NB4 (cell line): ENCODE results near the gene NDUFA7.

ENCODE experiments used
- CTCF ChIP-seq: IDR thresholded peaks from one replicate; pipeline ENCODE4 v1.5.1; 2012; ENCODE audit warnings: low read depth, low read length
- MAX ChIP-seq: IDR thresholded peaks from 2 replicates; pipeline ENCODE4 v1.6.1; 2011; ENCODE audit warnings: low read depth, low read length
- MYC ChIP-seq: IDR thresholded peaks from 2 replicates; pipeline ENCODE4 v1.6.1; 2011; ENCODE audit warnings: low read depth, low read length
- POLR2A ChIP-seq: IDR thresholded peaks from 2 replicates; pipeline ENCODE4 v1.6.1; 2011; ENCODE audit warnings: mild to moderate bottlenecking; ENCODE audit not compliant: insufficient read length; ENCODE audit errors: extremely low read depth

- TF ChIP-seq POLR2A (no peak), CTCF (no peak), MAX (no peak), MYC (no peak)
Measured at GRCh38 chr19:8269724-8270123, 51.5 kb downstream of the NDUFA7 start.
